Measurements from ENCODE around the gene BRSK2. TPM values are rescaled to one million over a fixed set of nuclear protein-coding genes. Genes with fewer than 3 reads are reported as not detected.

BRSK2 gene
- 0.16 and 0.86 TPM in 2 replicates for total RNA-seq

DNA sequence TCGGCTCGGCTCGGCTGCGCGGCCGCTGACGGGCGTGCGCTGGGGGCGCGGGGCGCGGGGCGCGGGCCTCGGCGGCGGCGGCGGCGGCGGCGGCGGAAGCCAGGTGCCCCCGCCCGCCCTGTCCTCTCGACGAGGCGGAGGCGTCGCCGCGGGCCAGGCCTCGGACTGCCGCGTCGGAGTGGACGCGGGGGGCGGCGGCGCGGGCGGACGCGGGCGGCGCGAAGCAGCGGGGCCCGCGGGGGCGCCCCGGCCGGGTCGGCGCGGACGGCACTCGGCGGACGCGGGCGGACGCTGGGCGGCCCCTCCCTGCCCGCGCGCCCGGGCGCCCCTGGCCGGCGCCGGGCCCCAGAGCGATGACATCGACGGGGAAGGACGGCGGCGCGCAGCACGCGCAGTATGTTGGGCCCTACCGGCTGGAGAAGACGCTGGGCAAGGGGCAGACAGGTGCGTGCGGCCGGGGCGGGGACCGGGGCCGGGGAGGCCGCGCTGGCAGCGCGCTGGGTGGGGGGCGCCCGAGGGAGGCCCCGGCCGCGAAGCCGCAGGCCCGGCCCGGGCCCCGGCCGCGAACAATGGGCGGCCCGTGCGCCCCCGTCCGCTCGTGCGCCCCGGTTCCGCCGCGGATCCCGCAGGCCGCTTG lies at the start of gene BRSK2:
Gene BRSK2, plus strand, starts transcription at position 3 of the 637 bp plus-strand sequence. Its CDS starts 351 bp downstream, at position 354.

DNA sequence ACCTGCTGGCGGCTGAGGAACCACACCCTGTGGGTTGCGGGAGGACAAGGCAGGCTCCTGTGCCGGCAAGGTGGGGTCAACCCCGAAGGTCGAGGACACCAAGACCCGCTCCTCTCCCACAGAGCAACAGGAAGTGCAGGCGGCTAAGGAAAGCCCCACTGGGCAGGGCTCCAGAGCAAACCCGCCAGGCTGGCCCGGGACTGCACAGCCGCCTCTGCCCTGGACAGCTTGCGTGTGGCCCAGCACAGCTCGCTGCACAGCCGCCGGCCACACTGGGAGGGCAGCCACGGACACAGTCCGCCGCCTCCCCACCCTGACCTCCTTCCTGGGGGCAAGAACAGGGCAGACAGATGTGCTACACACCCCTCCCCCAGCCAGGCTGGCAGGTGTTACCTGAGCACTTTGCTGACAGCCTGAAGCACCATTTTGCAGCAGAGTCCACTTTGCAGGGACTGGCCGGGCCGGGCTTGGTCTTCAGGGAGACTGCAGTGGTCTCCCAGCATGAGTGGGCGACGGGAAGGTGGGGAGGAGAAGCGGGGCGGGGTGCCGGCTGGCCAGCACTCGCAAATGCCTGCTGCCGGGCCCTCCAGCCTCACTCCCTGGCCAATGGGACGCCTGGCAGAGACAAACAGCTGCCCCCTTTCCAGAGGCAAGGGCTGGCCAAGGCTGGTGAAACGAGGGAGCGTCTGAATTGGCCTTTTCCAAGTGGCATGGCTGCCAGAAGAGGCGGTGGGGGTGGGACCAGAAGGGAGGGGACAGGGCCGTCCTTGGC lies 96.5 kb downstream of the BRSK2 start, which contains the start of gene MOB2:
Gene MOB2, minus strand, starts transcription at position 726 of the 772 bp plus-strand sequence. Its CDS starts 223 bp downstream, at position 503.

Other genes starting within 250 kb of the BRSK2 start
- under 0.01 TPM in 1 of 2 replicates, not detected in the other for gene MUC5AC, start 232.0 kb upstream of the BRSK2 start, total RNA-seq
- gene MUC5B, start 166.9 kb upstream of the BRSK2 start, total RNA-seq = not detected in 2 replicates
- 23.2 and 28.5 TPM in 2 replicates for gene TOLLIP, start 80.3 kb upstream of the BRSK2 start, total RNA-seq
- gene MOB2, start 96.8 kb downstream of the BRSK2 start, total RNA-seq = 28.1 and 43.8 TPM in 2 replicates
- under 0.01 and 0.09 TPM in 2 replicates for gene DUSP8, start 182.3 kb downstream of the BRSK2 start, total RNA-seq
- gene KRTAP5-1, start 195.3 kb downstream of the BRSK2 start, total RNA-seq = not detected in 2 replicates
- not detected in 2 replicates for gene KRTAP5-2, start 208.4 kb downstream of the BRSK2 start, total RNA-seq
- gene KRTAP5-3, start 218.5 kb downstream of the BRSK2 start, total RNA-seq = not detected in 2 replicates
- not detected in 2 replicates for gene KRTAP5-4, start 232.2 kb downstream of the BRSK2 start, total RNA-seq
- not detected in 2 replicates for gene KRTAP5-5, start 239.8 kb downstream of the BRSK2 start, total RNA-seq

Data from bronchial smooth muscle cell (primary cell).